ENCODE data around the gene TMF1.
A peak's percentile ranks its signal among the peaks of the same experiment; 100 is the strongest.

TMF1 gene

GRCh38 chr3:69080233-69080920, 28.2 kb upstream of the TMF1 start, which contains the start of gene UBA3:
Gene UBA3, minus strand, starts transcription at chr3:69080365. Its CDS starts 12 bp downstream, at chr3:69080353.
- DNase-seq = peak; percentile 52

- no peak for DNase-seq
Observed at GRCh38 chr3:69079269-69080159, 27.4 kb upstream of the TMF1 start.

- no peak for DNase-seq
Observed at GRCh38 chr3:69072928-69073327, 20.8 kb upstream of the TMF1 start.

GRCh38 chr3:69066121-69066520, 14.0 kb upstream of the TMF1 start:
- DNase-seq = no peak

GRCh38 chr3:69065318-69065964, 13.3 kb upstream of the TMF1 start:
- DNase-seq = no peak

GRCh38 chr3:69063636-69064035, 11.5 kb upstream of the TMF1 start:
- DNase-seq = no peak

GRCh38 chr3:69059688-69060087, 7.6 kb upstream of the TMF1 start:
- DNase-seq = no peak

GRCh38 chr3:69058947-69059224, 6.8 kb upstream of the TMF1 start:
- DNase-seq = no peak

- no peak for DNase-seq
Observed at GRCh38 chr3:69058180-69058946, 6.2 kb upstream of the TMF1 start.

GRCh38 chr3:69052472-69052898, 352 bp upstream of the TMF1 start:
- no peak for DNase-seq

- DNase-seq = no peak
Observed at GRCh38 chr3:69048990-69049389, 3.1 kb downstream of the TMF1 start.

GRCh38 chr3:69044608-69045007, 7.5 kb downstream of the TMF1 start:
- DNase-seq = no peak

- no peak for DNase-seq
Observed at GRCh38 chr3:69033470-69033869, 18.7 kb downstream of the TMF1 start.

- DNase-seq = no peak
Observed at GRCh38 chr3:69032737-69033136, 19.4 kb downstream of the TMF1 start.

- no peak for DNase-seq
Observed at GRCh38 chr3:69032142-69032541, 20.0 kb downstream of the TMF1 start.

- no peak for DNase-seq
Observed at GRCh38 chr3:69031635-69032034, 20.5 kb downstream of the TMF1 start.

- DNase-seq = no peak
Observed at GRCh38 chr3:69020857-69021256, 31.3 kb downstream of the TMF1 start.

- DNase-seq = no peak
Observed at GRCh38 chr3:69020424-69020823, 31.7 kb downstream of the TMF1 start.

- DNase-seq = no peak
Observed at GRCh38 chr3:69016901-69017300, 35.2 kb downstream of the TMF1 start.

GRCh38 chr3:69016102-69016501, 36.0 kb downstream of the TMF1 start:
- DNase-seq = no peak

GRCh38 chr3:69014022-69014580, 38.0 kb downstream of the TMF1 start:
- no peak for DNase-seq

GRCh38 chr3:69013253-69014021, 38.7 kb downstream of the TMF1 start, which contains the start of gene EOGT:
Gene EOGT, minus strand, starts transcription at chr3:69013684. Its CDS starts 3,838 bp downstream, at chr3:69009846.
- peak; percentile 63 for DNase-seq

All from NCI-H510A treated with DMSO at 0.1 percent for 48 hours (cell line).